AG08396 (cell line): ENCODE results near the gene HTT.
A peak's percentile ranks its signal among the peaks of the same experiment; 100 is the strongest.
"Not testable (repeated sequence)": the region's sequence is repeated elsewhere in the genome, so short reads cannot be mapped to it uniquely, and the experiment has no call there.

ENCODE experiments used
- DNase-seq: peaks from one replicate; pipeline ENCODE4 v3.0.0; 2012; ENCODE audit warnings: low spot score, mixed read lengths

The HTT gene

GRCh38 chr4:3121596-3121995, 47.1 kb downstream of the HTT start:
- DNase-seq = no peak

- no peak for DNase-seq
Observed at GRCh38 chr4:3122081-3122563, 47.6 kb downstream of the HTT start.

GRCh38 chr4:3123181-3123671, 48.7 kb downstream of the HTT start:
- peak; percentile 20 for DNase-seq

- DNase-seq = no peak
Observed at GRCh38 chr4:3124070-3124767, 49.7 kb downstream of the HTT start.

GRCh38 chr4:3127112-3127511, 52.6 kb downstream of the HTT start:
- no peak for DNase-seq

GRCh38 chr4:3128058-3128457, 53.6 kb downstream of the HTT start:
- DNase-seq = no peak

- no peak for DNase-seq
Observed at GRCh38 chr4:3128976-3129375, 54.5 kb downstream of the HTT start.

- no peak for DNase-seq
Observed at GRCh38 chr4:3130201-3130600, 55.7 kb downstream of the HTT start.

GRCh38 chr4:3130826-3131225, 56.3 kb downstream of the HTT start:
- no peak for DNase-seq

- no peak for DNase-seq
Observed at GRCh38 chr4:3134201-3134600, 59.7 kb downstream of the HTT start.

GRCh38 chr4:3135155-3136011, 60.9 kb downstream of the HTT start:
- no peak for DNase-seq

GRCh38 chr4:3136454-3136853, 62.0 kb downstream of the HTT start:
- DNase-seq = no peak

- no peak for DNase-seq
Observed at GRCh38 chr4:3137908-3138307, 63.4 kb downstream of the HTT start.

GRCh38 chr4:3145234-3145924, 70.9 kb downstream of the HTT start:
- peak; percentile 22 for DNase-seq

GRCh38 chr4:3148926-3149325, 74.4 kb downstream of the HTT start:
- DNase-seq = no peak

- not testable (repeated sequence) for DNase-seq
Observed at GRCh38 chr4:3151238-3151637, 76.8 kb downstream of the HTT start.

- no peak for DNase-seq
Observed at GRCh38 chr4:3157366-3157765, 82.9 kb downstream of the HTT start.

- no peak for DNase-seq
Observed at GRCh38 chr4:3158841-3159240, 84.4 kb downstream of the HTT start.

- DNase-seq = no peak
Observed at GRCh38 chr4:3160438-3160837, 86.0 kb downstream of the HTT start.

GRCh38 chr4:3161044-3161443, 86.6 kb downstream of the HTT start:
- DNase-seq = not testable (repeated sequence)

GRCh38 chr4:3166434-3166833, 92.0 kb downstream of the HTT start:
- DNase-seq = not testable (repeated sequence)

GRCh38 chr4:3168029-3168428, 93.5 kb downstream of the HTT start:
- peak; percentile 65 for DNase-seq
